Measurements from ENCODE around the gene SRGAP2C.
"Not testable (repeated sequence)": the region's sequence is repeated elsewhere in the genome, so short reads cannot be mapped to it uniquely, and the experiment has no call there.

GRCh38 chr1:121362234-121362883 lies 177.6 kb downstream of the SRGAP2C start:
- TF ChIP-seq, protein P1, sequence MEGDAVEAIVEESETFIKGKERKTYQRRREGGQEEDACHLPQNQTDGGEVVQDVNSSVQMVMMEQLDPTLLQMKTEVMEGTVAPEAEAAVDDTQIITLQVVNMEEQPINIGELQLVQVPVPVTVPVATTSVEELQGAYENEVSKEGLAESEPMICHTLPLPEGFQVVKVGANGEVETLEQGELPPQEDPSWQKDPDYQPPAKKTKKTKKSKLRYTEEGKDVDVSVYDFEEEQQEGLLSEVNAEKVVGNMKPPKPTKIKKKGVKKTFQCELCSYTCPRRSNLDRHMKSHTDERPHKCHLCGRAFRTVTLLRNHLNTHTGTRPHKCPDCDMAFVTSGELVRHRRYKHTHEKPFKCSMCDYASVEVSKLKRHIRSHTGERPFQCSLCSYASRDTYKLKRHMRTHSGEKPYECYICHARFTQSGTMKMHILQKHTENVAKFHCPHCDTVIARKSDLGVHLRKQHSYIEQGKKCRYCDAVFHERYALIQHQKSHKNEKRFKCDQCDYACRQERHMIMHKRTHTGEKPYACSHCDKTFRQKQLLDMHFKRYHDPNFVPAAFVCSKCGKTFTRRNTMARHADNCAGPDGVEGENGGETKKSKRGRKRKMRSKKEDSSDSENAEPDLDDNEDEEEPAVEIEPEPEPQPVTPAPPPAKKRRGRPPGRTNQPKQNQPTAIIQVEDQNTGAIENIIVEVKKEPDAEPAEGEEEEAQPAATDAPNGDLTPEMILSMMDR (IDR thresholded peaks at IDR 0.05), result not testable (repeated sequence)
- TF ChIP-seq POLR2A (IDR thresholded peaks at IDR 0.05), result not testable (repeated sequence)
